ENCODE data around the gene TP53I13. TPM values are rescaled to one million over a fixed set of nuclear protein-coding genes. Genes with fewer than 3 reads are reported as not detected.

Gene TP53I13
- total and polyA plus RNA-seq, 2 of the 13 experiments (the other 11 are each of a cell fraction or from before 2014, with no cell fraction given) = 16.9 to 25.7 TPM

- no peak for TF ChIP-seq RARA (CRISPR knock-in tag; IDR thresholded peaks at IDR 0.05)
- TF ChIP-seq, protein P1, sequence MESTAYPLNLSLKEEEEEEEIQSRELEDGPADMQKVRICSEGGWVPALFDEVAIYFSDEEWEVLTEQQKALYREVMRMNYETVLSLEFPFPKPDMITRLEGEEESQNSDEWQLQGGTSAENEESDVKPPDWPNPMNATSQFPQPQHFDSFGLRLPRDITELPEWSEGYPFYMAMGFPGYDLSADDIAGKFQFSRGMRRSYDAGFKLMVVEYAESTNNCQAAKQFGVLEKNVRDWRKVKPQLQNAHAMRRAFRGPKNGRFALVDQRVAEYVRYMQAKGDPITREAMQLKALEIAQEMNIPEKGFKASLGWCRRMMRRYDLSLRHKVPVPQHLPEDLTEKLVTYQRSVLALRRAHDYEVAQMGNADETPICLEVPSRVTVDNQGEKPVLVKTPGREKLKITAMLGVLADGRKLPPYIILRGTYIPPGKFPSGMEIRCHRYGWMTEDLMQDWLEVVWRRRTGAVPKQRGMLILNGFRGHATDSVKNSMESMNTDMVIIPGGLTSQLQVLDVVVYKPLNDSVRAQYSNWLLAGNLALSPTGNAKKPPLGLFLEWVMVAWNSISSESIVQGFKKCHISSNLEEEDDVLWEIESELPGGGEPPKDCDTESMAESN (CRISPR knock-in tag; conservative IDR thresholded peaks at IDR 0.05) = 0 out of 2 replicates have a peak, but pooled peaks have one; percentile 26
- TF ChIP-seq ZNF354B (CRISPR knock-in tag; IDR thresholded peaks at IDR 0.05) = no peak
- no peak for TF ChIP-seq ASH2L (IDR thresholded peaks at IDR 0.05; ENCODE audit: insufficient read length, low read depth, low read length)
- TF ChIP-seq SIX1 (CRISPR knock-in tag; IDR thresholded peaks at IDR 0.05; ENCODE audit: borderline replicate concordance) = no peak
- no peak for TF ChIP-seq ZSCAN25 (CRISPR knock-in tag; IDR thresholded peaks at IDR 0.05)
- TF ChIP-seq ZKSCAN1 (IDR thresholded peaks at IDR 0.05; ENCODE audit: low read length) = no peak
- 0 out of 2 replicates have a peak, but pooled peaks have one; percentile 36 for TF ChIP-seq MXD3 (CRISPR knock-in tag; IDR thresholded peaks at IDR 0.05)
- TF ChIP-seq, protein P2, sequence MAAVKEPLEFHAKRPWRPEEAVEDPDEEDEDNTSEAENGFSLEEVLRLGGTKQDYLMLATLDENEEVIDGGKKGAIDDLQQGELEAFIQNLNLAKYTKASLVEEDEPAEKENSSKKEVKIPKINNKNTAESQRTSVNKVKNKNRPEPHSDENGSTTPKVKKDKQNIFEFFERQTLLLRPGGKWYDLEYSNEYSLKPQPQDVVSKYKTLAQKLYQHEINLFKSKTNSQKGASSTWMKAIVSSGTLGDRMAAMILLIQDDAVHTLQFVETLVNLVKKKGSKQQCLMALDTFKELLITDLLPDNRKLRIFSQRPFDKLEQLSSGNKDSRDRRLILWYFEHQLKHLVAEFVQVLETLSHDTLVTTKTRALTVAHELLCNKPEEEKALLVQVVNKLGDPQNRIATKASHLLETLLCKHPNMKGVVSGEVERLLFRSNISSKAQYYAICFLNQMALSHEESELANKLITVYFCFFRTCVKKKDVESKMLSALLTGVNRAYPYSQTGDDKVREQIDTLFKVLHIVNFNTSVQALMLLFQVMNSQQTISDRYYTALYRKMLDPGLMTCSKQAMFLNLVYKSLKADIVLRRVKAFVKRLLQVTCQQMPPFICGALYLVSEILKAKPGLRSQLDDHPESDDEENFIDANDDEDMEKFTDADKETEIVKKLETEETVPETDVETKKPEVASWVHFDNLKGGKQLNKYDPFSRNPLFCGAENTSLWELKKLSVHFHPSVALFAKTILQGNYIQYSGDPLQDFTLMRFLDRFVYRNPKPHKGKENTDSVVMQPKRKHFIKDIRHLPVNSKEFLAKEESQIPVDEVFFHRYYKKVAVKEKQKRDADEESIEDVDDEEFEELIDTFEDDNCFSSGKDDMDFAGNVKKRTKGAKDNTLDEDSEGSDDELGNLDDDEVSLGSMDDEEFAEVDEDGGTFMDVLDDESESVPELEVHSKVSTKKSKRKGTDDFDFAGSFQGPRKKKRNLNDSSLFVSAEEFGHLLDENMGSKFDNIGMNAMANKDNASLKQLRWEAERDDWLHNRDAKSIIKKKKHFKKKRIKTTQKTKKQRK (IDR thresholded peaks at IDR 0.05; ENCODE audit: low read length) = no peak
- no peak for TF ChIP-seq ZNF841 (CRISPR knock-in tag; IDR thresholded peaks at IDR 0.05; ENCODE audit: borderline replicate concordance)
These were observed 20.3 kb downstream of the TP53I13 start (continued) for GRCh38 chr17:29588562-29589411.

All from HepG2 (cell line).